OCI-LY1 (cell line): ENCODE data around the gene KLF15.

Source experiments
- EZH2 ChIP-seq: fragments of 200-600 bp; sonication (generic), shearing (Covaris generic); IDR thresholded peaks from 2 replicates; pipeline ENCODE4 v1.8.0; 2017; ENCODE audit warnings: borderline replicate concordance, mixed run types, mild to moderate bottlenecking, antibody characterized with exemption, low read length, moderate library complexity, mixed read lengths
- TF ChIP-seq, protein P1 (sequence below): fragments of 200-600 bp; sonication (generic), shearing (Covaris generic); IDR thresholded peaks from 2 replicates; pipeline ENCODE4 v1.5.1; 2017; ENCODE audit warnings: mild to moderate bottlenecking, antibody characterized with exemption, low read length, moderate library complexity, mixed read lengths

- TF ChIP-seq EZH2 = no peak
- TF ChIP-seq, protein P1, sequence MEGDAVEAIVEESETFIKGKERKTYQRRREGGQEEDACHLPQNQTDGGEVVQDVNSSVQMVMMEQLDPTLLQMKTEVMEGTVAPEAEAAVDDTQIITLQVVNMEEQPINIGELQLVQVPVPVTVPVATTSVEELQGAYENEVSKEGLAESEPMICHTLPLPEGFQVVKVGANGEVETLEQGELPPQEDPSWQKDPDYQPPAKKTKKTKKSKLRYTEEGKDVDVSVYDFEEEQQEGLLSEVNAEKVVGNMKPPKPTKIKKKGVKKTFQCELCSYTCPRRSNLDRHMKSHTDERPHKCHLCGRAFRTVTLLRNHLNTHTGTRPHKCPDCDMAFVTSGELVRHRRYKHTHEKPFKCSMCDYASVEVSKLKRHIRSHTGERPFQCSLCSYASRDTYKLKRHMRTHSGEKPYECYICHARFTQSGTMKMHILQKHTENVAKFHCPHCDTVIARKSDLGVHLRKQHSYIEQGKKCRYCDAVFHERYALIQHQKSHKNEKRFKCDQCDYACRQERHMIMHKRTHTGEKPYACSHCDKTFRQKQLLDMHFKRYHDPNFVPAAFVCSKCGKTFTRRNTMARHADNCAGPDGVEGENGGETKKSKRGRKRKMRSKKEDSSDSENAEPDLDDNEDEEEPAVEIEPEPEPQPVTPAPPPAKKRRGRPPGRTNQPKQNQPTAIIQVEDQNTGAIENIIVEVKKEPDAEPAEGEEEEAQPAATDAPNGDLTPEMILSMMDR = no peak
Observed at GRCh38 chr3:126322181-126322967, 34.8 kb downstream of the KLF15 start.
